Mesenchymal stem cell (in vitro differentiated cells and primary cell): ENCODE results near the gene ACTR5.

Source experiments
- DNase-seq: peaks from one replicate; pipeline ENCODE4 v3.0.0-alpha.2; 2013
- H2AFZ ChIP-seq: one replicate; pipeline ENCODE4 v1.6.1; 2013; ENCODE audit warnings: low read depth, mild to moderate bottlenecking, control low read depth, inconsistent platforms, low read length, moderate library complexity
- H2AK5ac ChIP-seq: 2 replicates; pipeline ENCODE4 v1.6.1; 2013; ENCODE audit warnings: low read length, moderate library complexity, mild to moderate bottlenecking, inconsistent platforms; ENCODE audit not compliant: severe bottlenecking
- H2BK120ac ChIP-seq: one replicate; pipeline ENCODE4 v1.6.1; 2013; ENCODE audit warnings: low read depth, mild to moderate bottlenecking, inconsistent platforms, low read length, moderate library complexity
- H2BK12ac ChIP-seq, 2 experiments: one replicate each; pipeline ENCODE4 v1.6.1; 2013; ENCODE audit warnings: inconsistent platforms in 2 of 2, low read length in 2 of 2, mild to moderate bottlenecking in 2 of 2, moderate library complexity in 2 of 2, control low read depth in 1 of 2
- H2BK15ac ChIP-seq: one replicate; pipeline ENCODE4 v1.6.1; 2013; ENCODE audit warnings: mild to moderate bottlenecking, low read depth, inconsistent platforms; ENCODE audit not compliant: poor library complexity, severe bottlenecking
- H2BK5ac ChIP-seq: 2 replicates; pipeline ENCODE4 v1.6.1; 2013; ENCODE audit warnings: low read depth, mild to moderate bottlenecking, low read length, control low read depth, inconsistent platforms; ENCODE audit not compliant: poor library complexity, severe bottlenecking
- H3K14ac ChIP-seq, 2 experiments: one replicate each; pipeline ENCODE4 v1.6.1; 2013; ENCODE audit warnings: inconsistent platforms in 2 of 2, low read length in 2 of 2, control low read depth in 1 of 2, mild to moderate bottlenecking in 1 of 2, moderate library complexity in 1 of 2
- H3K18ac ChIP-seq, 2 experiments: one replicate each; pipeline ENCODE4 v1.6.1; 2013; ENCODE audit warnings: inconsistent platforms in 2 of 2, low read length in 2 of 2, control low read depth in 1 of 2, low read depth in 1 of 2, mild to moderate bottlenecking in 1 of 2
- H3K23ac ChIP-seq, 2 experiments: one replicate each; pipeline ENCODE4 v1.6.1; 2013; ENCODE audit warnings: inconsistent platforms in 2 of 2, low read length in 2 of 2, mild to moderate bottlenecking in 2 of 2, moderate library complexity in 2 of 2, control low read depth in 1 of 2
- H3K27ac ChIP-seq: 2 replicates; pipeline ENCODE4 v1.5.1; 2013; ENCODE audit warnings: mild to moderate bottlenecking, moderate library complexity, low read length, control low read depth, inconsistent platforms; ENCODE audit not compliant: poor library complexity, severe bottlenecking
- H3K27me3 ChIP-seq, 2 experiments: 2 replicates each; pipeline versions ENCODE4 v1.6.1 to v1.7.0; 2013; ENCODE audit warnings: low read length in 2 of 2, mild to moderate bottlenecking in 2 of 2, moderate library complexity in 2 of 2, control low read depth in 1 of 2, inconsistent platforms in 1 of 2; ENCODE audit not compliant: control insufficient read depth in 1 of 2, insufficient read depth in 1 of 2
- H3K36me3 ChIP-seq, 2 experiments: 2 replicates each; pipeline versions ENCODE4 v1.6.1 to v1.7.0; 2013; ENCODE audit warnings: low read length in 2 of 2, control low read depth in 1 of 2, inconsistent platforms in 1 of 2, low read depth in 1 of 2, mild to moderate bottlenecking in 1 of 2; ENCODE audit not compliant: insufficient read depth in 2 of 2, control insufficient read depth in 1 of 2
- H3K4ac ChIP-seq, 2 experiments: one replicate each; pipeline ENCODE4 v1.6.1; 2013; ENCODE audit warnings: inconsistent platforms in 2 of 2, low read length in 2 of 2, mild to moderate bottlenecking in 2 of 2, moderate library complexity in 2 of 2, control low read depth in 1 of 2, low read depth in 1 of 2
- H3K4me1 ChIP-seq: 2 replicates; pipeline ENCODE4 v1.6.1; 2013; ENCODE audit warnings: low read depth, low read length, control low read depth; ENCODE audit not compliant: control insufficient read depth, insufficient read depth
- H3K4me2 ChIP-seq: 2 replicates; pipeline ENCODE4 v1.6.1; 2013; ENCODE audit warnings: low read length, mild to moderate bottlenecking, inconsistent platforms; ENCODE audit not compliant: poor library complexity, severe bottlenecking
- H3K4me3 ChIP-seq, 2 experiments: 2 replicates each; pipeline versions ENCODE4 v1.5.1 to v1.7.0; 2013; ENCODE audit warnings: low read length in 2 of 2, mild to moderate bottlenecking in 2 of 2, control low read depth in 1 of 2, low read depth in 1 of 2; ENCODE audit not compliant: insufficient read depth in 1 of 2
- H3K79me1 ChIP-seq: replicated peaks from 2 replicates; pipeline ENCODE4 v1.6.1; 2013; ENCODE audit warnings: mild to moderate bottlenecking, control low read depth, low read length, inconsistent platforms; ENCODE audit not compliant: poor library complexity, severe bottlenecking
- H3K9ac ChIP-seq: 2 replicates; pipeline ENCODE4 v1.7.0; 2013; ENCODE audit warnings: mild to moderate bottlenecking, low read length, moderate library complexity
- H3K9me3 ChIP-seq: 2 replicates; pipeline ENCODE4 v1.7.0; 2013; ENCODE audit warnings: mild to moderate bottlenecking, low read length; ENCODE audit not compliant: control insufficient read depth
- H4K8ac ChIP-seq: one replicate; pipeline ENCODE4 v1.6.1; 2013; ENCODE audit warnings: inconsistent platforms, mild to moderate bottlenecking, low read length, moderate library complexity
- H4K91ac ChIP-seq: one replicate; pipeline ENCODE4 v1.6.1; 2013; ENCODE audit warnings: mild to moderate bottlenecking, low read length, inconsistent platforms
- WGBS: methylation state at CpG from one replicate; pipeline ENCODE4 v1.1.7; 2013; ENCODE audit warnings: mixed read lengths; 5-methylcytosine and 5-hydroxymethylcytosine counted together

Gene ACTR5

GRCh38 chr20:38703526-38703925 is 44.7 kb upstream of the ACTR5 start:
- no peak overlapping the region for H4K91ac ChIP-seq
- H3K36me3 ChIP-seq, result no peaks in the 10 kb centered on the region
- H3K4ac ChIP-seq, result no peak overlapping the region
- DNase-seq, result no peak
- H3K18ac ChIP-seq, result no peak overlapping the region
- H2BK120ac ChIP-seq, result no peak overlapping the region
- no peaks in the 10 kb centered on the region for H3K9me3 ChIP-seq
- H3K27me3 ChIP-seq, result peaks cover 68 to 73% of the 10 kb centered on the region in 2 experiments
- H3K14ac ChIP-seq, result no peak overlapping the region
- no peak overlapping the region for H2AK5ac ChIP-seq
- no peak overlapping the region for H3K4me3 ChIP-seq
- no peak overlapping the region for H3K9ac ChIP-seq
- H4K8ac ChIP-seq, result no peak overlapping the region
- H3K4me2 ChIP-seq, result no peak overlapping the region
- H2BK15ac ChIP-seq, result no peak overlapping the region
- H2BK5ac ChIP-seq, result no peak overlapping the region
- peak overlapping the region in 1 of 2 experiments; percentile 34 for H3K23ac ChIP-seq
- H2BK12ac ChIP-seq, result no peak overlapping the region
- no peaks in the 10 kb centered on the region for H3K4me1 ChIP-seq
- no peaks in the 10 kb centered on the region for H3K79me1 ChIP-seq
- H3K27ac ChIP-seq, result no peak overlapping the region
- 44% methylated on average over 3 of the region's 3 CpGs for WGBS
- no peak overlapping the region for H2AFZ ChIP-seq

GRCh38 chr20:38704136-38704535 is 44.1 kb upstream of the ACTR5 start:
- no peaks in the 10 kb centered on the region for H3K36me3 ChIP-seq
- 51% methylated on average over 3 of the region's 4 CpGs for WGBS
- no peak overlapping the region for H3K4me2 ChIP-seq

GRCh38 chr20:38706509-38706908 is 41.8 kb upstream of the ACTR5 start:
- no peak overlapping the region for H2AK5ac ChIP-seq
- no peaks in the 10 kb centered on the region for H3K79me1 ChIP-seq
- H3K23ac ChIP-seq, result no peak overlapping the region
- H4K8ac ChIP-seq, result no peak overlapping the region
- H3K36me3 ChIP-seq, result no peaks in the 10 kb centered on the region
- H3K4me2 ChIP-seq, result no peak overlapping the region
- H3K14ac ChIP-seq, result no peak overlapping the region
- H2BK12ac ChIP-seq, result no peak overlapping the region
- no peak overlapping the region for H3K4ac ChIP-seq
- no peak overlapping the region for H2BK15ac ChIP-seq
- H3K4me1 ChIP-seq, result no peaks in the 10 kb centered on the region
- no peak overlapping the region for H3K27ac ChIP-seq
- no peaks in the 10 kb centered on the region for H3K9me3 ChIP-seq
- no peak overlapping the region for H2BK120ac ChIP-seq
- WGBS, result 14% methylated on average over 7 of the region's 7 CpGs
- H3K4me3 ChIP-seq, result no peak overlapping the region
- H3K9ac ChIP-seq, result no peak overlapping the region
- H4K91ac ChIP-seq, result no peak overlapping the region
- H3K18ac ChIP-seq, result no peak overlapping the region
- peaks cover 47 to 59% of the 10 kb centered on the region in 2 experiments for H3K27me3 ChIP-seq
- H2BK5ac ChIP-seq, result no peak overlapping the region
- DNase-seq, result no peak
- H2AFZ ChIP-seq, result no peak overlapping the region

More at GRCh38 chr20:38704136-38704535, 44.1 kb upstream of the ACTR5 start:
- no peak overlapping the region for H2BK120ac ChIP-seq
- H3K18ac ChIP-seq, result no peak overlapping the region
- peaks cover 68% of the 10 kb centered on the region in 2 experiments for H3K27me3 ChIP-seq
- H3K27ac ChIP-seq, result no peak overlapping the region
- no peak overlapping the region for H4K8ac ChIP-seq
- H3K9ac ChIP-seq, result no peak overlapping the region
- no peaks in the 10 kb centered on the region for H3K4me1 ChIP-seq
- no peak overlapping the region for H2BK12ac ChIP-seq
- H3K79me1 ChIP-seq, result no peaks in the 10 kb centered on the region
- H3K4ac ChIP-seq, result no peak overlapping the region
- no peaks in the 10 kb centered on the region for H3K9me3 ChIP-seq
- H4K91ac ChIP-seq, result no peak overlapping the region
- H3K4me3 ChIP-seq, result no peak overlapping the region
- H2AK5ac ChIP-seq, result no peak overlapping the region
- H3K14ac ChIP-seq, result no peak overlapping the region
- DNase-seq, result no peak
- no peak overlapping the region for H2AFZ ChIP-seq
- no peak overlapping the region for H2BK15ac ChIP-seq
- H3K23ac ChIP-seq, result no peak overlapping the region
- no peak overlapping the region for H2BK5ac ChIP-seq

GRCh38 chr20:38714308-38714707 is 34.0 kb upstream of the ACTR5 start:
- Histone ChIP-seq H3K4me2 (no peak overlapping the region), H4K91ac (no peak overlapping the region), H3K23ac (no peak overlapping the region), H3K9me3 (no peaks in the 10 kb centered on the region), H2BK15ac (no peak overlapping the region), H3K4me1 (peaks cover 2% of the 10 kb centered on the region), H3K27ac (no peak overlapping the region), H2AFZ (no peak overlapping the region), H3K9ac (no peak overlapping the region), H3K36me3 (no peaks in the 10 kb centered on the region), H3K4me3 (no peak overlapping the region), H2AK5ac (no peak overlapping the region), H3K4ac (no peak overlapping the region), H3K18ac (no peak overlapping the region), H3K14ac (no peak overlapping the region), H3K79me1 (no peaks in the 10 kb centered on the region), H4K8ac (no peak overlapping the region), H3K27me3 (peaks cover 55 to 68% of the 10 kb centered on the region in 2 experiments), H2BK120ac (no peak overlapping the region), H2BK12ac (no peak overlapping the region), H2BK5ac (no peak overlapping the region)
- DNase-seq, result no peak
- WGBS, result 42% methylated on average over 6 of the region's 6 CpGs
